Upper lobe of right lung (tissue), 1 donor: ENCODE measurements around the gene NFKBIL1. TPM values are rescaled to one million over a fixed set of nuclear protein-coding genes. Genes with fewer than 3 reads are reported as not detected.

Experiments used
- ATAC-seq: fragments of 200-7000 bp; cut with Tn5 transposase; one replicate; pipeline ENCODE4 v1.9.1; 2020; ENCODE audit warnings: mild to moderate bottlenecking, moderate library complexity
- DNase-seq: peaks from one replicate; pipeline ENCODE4 v3.0.0-alpha.2; 2020
- H3K27ac ChIP-seq: fragments of 200-600 bp; one replicate; pipeline ENCODE4 v1.8.0; 2022
- H3K27me3 ChIP-seq: fragments of 200-600 bp; one replicate; pipeline ENCODE4 v1.8.0; 2022; ENCODE audit warnings: mild to moderate bottlenecking
- H3K36me3 ChIP-seq: fragments of 200-600 bp; one replicate; pipeline ENCODE4 v1.8.0; 2022
- H3K4me1 ChIP-seq: fragments of 200-600 bp; one replicate; pipeline ENCODE4 v1.8.0; 2022
- H3K4me3 ChIP-seq: fragments of 200-600 bp; one replicate; pipeline ENCODE4 v1.8.0; 2022; ENCODE audit warnings: mild to moderate bottlenecking
- H3K9me3 ChIP-seq: fragments of 200-600 bp; one replicate; pipeline ENCODE4 v1.8.0; 2022
- intact Hi-C: fragments of 100-400 bp; cut with DNase I; formaldehyde crosslinking; loops from one replicate; pipeline ENCODE4 v1.11.0; 2022
- total RNA-seq: library from RNA; stranded (reverse); fragmentation: NEBNext Ultra II Directional; extraction: Animal tissue kit (Norgen Biotek cat#: 25700); gene quantifications from one replicate; pipeline ENCODE4 v1.2.1, GENCODE V29; 2021
- TF ChIP-seq, protein P1 (sequence below): fragments of 200-600 bp; IDR thresholded peaks from one replicate; pipeline ENCODE4 v1.8.0; 2022; ENCODE audit warnings: antibody characterized with exemption
- donor health status: DM: no; HTN: yes; CAD: no; lungs with severe emphysema.

Gene NFKBIL1
- total RNA-seq, 1 donor from 2014 or later: 22.6 TPM

DNA sequence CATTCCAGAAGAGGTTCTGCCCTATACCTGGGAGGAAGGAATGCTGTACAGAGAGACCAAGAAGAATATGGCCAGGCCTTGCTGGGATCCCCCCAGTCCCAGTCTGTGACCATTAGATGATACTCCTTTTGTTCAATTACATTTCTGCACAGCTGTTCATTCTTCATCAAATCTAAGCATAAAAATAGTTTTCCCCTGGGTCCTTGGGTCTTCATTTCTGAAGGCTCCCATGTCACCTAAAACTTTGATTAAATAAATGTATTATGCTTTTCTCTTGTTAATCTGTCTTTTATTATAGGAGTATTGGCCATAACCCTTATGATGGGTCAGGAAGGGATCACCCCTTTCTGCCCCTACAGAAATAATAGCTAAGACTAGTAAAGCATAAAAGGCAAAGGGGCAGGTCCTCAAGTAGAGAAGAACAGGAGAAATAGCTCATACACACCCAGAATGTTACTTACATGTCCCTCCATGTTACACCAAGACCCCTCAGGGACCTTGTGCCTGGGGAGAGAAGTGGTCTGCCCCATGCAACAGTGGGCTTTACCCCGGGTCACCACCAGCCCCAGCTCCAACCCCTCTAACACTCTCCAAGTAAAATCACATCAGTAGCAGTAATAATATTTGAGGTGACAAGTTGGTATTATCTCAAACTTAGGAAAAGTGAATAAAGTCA, 22.6 kb downstream of the NFKBIL1 start:
- H3K9me3 ChIP-seq: no peaks in the 10 kb centered on the region
- H3K4me3 ChIP-seq: no peak overlapping the region
- intact Hi-C loops: no loop called here
- DNase-seq (no peak), ATAC-seq (no peak)
- no peak overlapping the region for H3K27ac ChIP-seq
- no peaks in the 10 kb centered on the region for H3K36me3 ChIP-seq
- H3K27me3 ChIP-seq: no peaks in the 10 kb centered on the region
- TF ChIP-seq, protein P1, sequence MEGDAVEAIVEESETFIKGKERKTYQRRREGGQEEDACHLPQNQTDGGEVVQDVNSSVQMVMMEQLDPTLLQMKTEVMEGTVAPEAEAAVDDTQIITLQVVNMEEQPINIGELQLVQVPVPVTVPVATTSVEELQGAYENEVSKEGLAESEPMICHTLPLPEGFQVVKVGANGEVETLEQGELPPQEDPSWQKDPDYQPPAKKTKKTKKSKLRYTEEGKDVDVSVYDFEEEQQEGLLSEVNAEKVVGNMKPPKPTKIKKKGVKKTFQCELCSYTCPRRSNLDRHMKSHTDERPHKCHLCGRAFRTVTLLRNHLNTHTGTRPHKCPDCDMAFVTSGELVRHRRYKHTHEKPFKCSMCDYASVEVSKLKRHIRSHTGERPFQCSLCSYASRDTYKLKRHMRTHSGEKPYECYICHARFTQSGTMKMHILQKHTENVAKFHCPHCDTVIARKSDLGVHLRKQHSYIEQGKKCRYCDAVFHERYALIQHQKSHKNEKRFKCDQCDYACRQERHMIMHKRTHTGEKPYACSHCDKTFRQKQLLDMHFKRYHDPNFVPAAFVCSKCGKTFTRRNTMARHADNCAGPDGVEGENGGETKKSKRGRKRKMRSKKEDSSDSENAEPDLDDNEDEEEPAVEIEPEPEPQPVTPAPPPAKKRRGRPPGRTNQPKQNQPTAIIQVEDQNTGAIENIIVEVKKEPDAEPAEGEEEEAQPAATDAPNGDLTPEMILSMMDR: no peak
- peaks cover 4% of the 10 kb centered on the region for H3K4me1 ChIP-seq

DNA sequence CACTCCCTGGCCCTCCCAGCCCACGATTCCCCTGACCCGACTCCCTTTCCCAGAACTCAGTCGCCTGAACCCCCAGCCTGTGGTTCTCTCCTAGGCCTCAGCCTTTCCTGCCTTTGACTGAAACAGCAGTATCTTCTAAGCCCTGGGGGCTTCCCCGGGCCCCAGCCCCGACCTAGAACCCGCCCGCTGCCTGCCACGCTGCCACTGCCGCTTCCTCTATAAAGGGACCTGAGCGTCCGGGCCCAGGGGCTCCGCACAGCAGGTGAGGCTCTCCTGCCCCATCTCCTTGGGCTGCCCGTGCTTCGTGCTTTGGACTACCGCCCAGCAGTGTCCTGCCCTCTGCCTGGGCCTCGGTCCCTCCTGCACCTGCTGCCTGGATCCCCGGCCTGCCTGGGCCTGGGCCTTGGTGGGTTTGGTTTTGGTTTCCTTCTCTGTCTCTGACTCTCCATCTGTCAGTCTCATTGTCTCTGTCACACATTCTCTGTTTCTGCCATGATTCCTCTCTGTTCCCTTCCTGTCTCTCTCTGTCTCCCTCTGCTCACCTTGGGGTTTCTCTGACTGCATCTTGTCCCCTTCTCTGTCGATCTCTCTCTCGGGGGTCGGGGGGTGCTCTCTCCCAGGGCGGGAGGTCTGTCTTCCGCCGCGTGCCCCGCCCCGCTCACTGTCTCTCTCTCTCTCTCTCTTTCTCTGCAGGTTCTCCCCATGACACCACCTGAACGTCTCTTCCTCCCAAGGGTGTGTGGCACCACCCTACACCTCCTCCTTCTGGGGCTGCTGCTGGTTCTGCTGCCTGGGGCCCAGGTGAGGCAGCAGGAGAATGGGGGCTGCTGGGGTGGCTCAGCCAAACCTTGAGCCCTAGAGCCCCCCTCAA, 24.9 kb downstream of the NFKBIL1 start, which contains the start of gene LTA:
LTA (plus strand) TSS at position 249 of the 871 bp plus-strand sequence; CDS start at position 703, 454 bp downstream.
- ATAC-seq: no peak
- H3K27me3 ChIP-seq: no peaks in the 10 kb centered on the region
- H3K9me3 ChIP-seq: no peaks in the 10 kb centered on the region
- peaks cover 4% of the 10 kb centered on the region for H3K4me1 ChIP-seq
- DNase-seq: no peak
- no peak within 1 kb of the TSS for H3K27ac ChIP-seq
- TF ChIP-seq, protein P1: no peak
- intact Hi-C loops: no loop called here
- H3K4me3 ChIP-seq: peak within 1 kb of the TSS; percentile 26
- H3K36me3 ChIP-seq: no peaks in the 10 kb centered on the region

DNA sequence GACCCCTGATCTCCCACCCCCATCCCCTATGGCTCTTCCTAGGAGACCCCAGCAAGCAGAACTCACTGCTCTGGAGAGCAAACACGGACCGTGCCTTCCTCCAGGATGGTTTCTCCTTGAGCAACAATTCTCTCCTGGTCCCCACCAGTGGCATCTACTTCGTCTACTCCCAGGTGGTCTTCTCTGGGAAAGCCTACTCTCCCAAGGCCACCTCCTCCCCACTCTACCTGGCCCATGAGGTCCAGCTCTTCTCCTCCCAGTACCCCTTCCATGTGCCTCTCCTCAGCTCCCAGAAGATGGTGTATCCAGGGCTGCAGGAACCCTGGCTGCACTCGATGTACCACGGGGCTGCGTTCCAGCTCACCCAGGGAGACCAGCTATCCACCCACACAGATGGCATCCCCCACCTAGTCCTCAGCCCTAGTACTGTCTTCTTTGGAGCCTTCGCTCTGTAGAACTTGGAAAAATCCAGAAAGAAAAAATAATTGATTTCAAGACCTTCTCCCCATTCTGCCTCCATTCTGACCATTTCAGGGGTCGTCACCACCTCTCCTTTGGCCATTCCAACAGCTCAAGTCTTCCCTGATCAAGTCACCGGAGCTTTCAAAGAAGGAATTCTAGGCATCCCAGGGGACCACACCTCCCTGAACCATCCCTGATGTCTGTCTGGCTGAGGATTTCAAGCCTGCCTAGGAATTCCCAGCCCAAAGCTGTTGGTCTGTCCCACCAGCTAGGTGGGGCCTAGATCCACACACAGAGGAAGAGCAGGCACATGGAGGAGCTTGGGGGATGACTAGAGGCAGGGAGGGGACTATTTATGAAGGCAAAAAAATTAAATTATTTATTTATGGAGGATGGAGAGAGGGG, 26.1 kb downstream of the NFKBIL1 start:
- no peaks in the 10 kb centered on the region for H3K36me3 ChIP-seq
- H3K4me3 ChIP-seq: no peak overlapping the region
- no peak for DNase-seq
- no peaks in the 10 kb centered on the region for H3K9me3 ChIP-seq
- no peaks in the 10 kb centered on the region for H3K27me3 ChIP-seq
- no peak overlapping the region for H3K27ac ChIP-seq
- ATAC-seq: no peak
- TF ChIP-seq, protein P1: no peak
- H3K4me1 ChIP-seq: peaks cover 4% of the 10 kb centered on the region
- intact Hi-C loops: no loop called here

DNA sequence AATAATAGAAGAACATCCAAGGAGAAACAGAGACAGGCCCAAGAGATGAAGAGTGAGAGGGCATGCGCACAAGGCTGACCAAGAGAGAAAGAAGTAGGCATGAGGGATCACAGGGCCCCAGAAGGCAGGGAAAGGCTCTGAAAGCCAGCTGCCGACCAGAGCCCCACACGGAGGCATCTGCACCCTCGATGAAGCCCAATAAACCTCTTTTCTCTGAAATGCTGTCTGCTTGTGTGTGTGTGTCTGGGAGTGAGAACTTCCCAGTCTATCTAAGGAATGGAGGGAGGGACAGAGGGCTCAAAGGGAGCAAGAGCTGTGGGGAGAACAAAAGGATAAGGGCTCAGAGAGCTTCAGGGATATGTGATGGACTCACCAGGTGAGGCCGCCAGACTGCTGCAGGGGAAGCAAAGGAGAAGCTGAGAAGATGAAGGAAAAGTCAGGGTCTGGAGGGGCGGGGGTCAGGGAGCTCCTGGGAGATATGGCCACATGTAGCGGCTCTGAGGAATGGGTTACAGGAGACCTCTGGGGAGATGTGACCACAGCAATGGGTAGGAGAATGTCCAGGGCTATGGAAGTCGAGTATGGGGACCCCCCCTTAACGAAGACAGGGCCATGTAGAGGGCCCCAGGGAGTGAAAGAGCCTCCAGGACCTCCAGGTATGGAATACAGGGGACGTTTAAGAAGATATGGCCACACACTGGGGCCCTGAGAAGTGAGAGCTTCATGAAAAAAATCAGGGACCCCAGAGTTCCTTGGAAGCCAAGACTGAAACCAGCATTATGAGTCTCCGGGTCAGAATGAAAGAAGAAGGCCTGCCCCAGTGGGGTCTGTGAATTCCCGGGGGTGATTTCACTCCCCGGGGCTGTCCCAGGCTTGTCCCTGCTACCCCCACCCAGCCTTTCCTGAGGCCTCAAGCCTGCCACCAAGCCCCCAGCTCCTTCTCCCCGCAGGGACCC, 27.0 kb downstream of the NFKBIL1 start:
- TF ChIP-seq, protein P1: no peak
- no peak for ATAC-seq
- Histone ChIP-seq H3K4me3 (no peak overlapping the region), H3K27me3 (no peaks in the 10 kb centered on the region), H3K27ac (peak overlapping the region; percentile 17), H3K9me3 (no peaks in the 10 kb centered on the region), H3K4me1 (no peaks in the 10 kb centered on the region), H3K36me3 (no peaks in the 10 kb centered on the region)
- intact Hi-C loops: no loop called here
- no peak for DNase-seq
